Astrocyte of the hippocampus (primary cell): ENCODE data around the gene NUP155.
"Not testable (repeated sequence)": the region's sequence is repeated elsewhere in the genome, so short reads cannot be mapped to it uniquely, and the experiment has no call there.

Source experiments
- DNase-seq: peaks from one replicate; pipeline ENCODE4 v3.0.0; 2011; ENCODE audit warnings: low read depth, low spot score

NUP155 gene

GRCh38 chr5:37283214-37283820, 87.6 kb downstream of the NUP155 start:
- DNase-seq = no peak

GRCh38 chr5:37275511-37275910, 95.4 kb downstream of the NUP155 start:
- DNase-seq = no peak

GRCh38 chr5:37272511-37272910, 98.4 kb downstream of the NUP155 start:
- DNase-seq = peak; percentile 73

- DNase-seq = not testable (repeated sequence)
These were observed 102.8 kb downstream of the NUP155 start for GRCh38 chr5:37268100-37268499.

- no peak for DNase-seq
These were observed 115.0 kb downstream of the NUP155 start for GRCh38 chr5:37255774-37256358.

- DNase-seq = no peak
These were observed 116.3 kb downstream of the NUP155 start for GRCh38 chr5:37254581-37254980.

GRCh38 chr5:37251665-37252064, 119.2 kb downstream of the NUP155 start:
- no peak for DNase-seq

GRCh38 chr5:37249815-37250164, 121.1 kb downstream of the NUP155 start:
- no peak for DNase-seq

- DNase-seq = peak; percentile 94
These were observed 121.7 kb downstream of the NUP155 start, which contains the start of gene CPLANE1 for GRCh38 chr5:37248970-37249814. Gene CPLANE1, minus strand, starts transcription at chr5:37249376. Its CDS starts 1,678 bp downstream, at chr5:37247698.

GRCh38 chr5:37248421-37248969, 122.4 kb downstream of the NUP155 start:
- DNase-seq = peak; percentile 22

GRCh38 chr5:37247496-37247895, 123.4 kb downstream of the NUP155 start:
- no peak for DNase-seq

GRCh38 chr5:37247036-37247435, 123.9 kb downstream of the NUP155 start:
- DNase-seq = peak; percentile 13
